Raji (cell line): ENCODE measurements around the gene PLXNA4.

ENCODE experiments used
- POLR2A ChIP-seq: IDR thresholded peaks from 2 replicates; pipeline ENCODE4 v1.6.1; 2011; ENCODE audit warnings: low read depth, low read length, control low read depth; ENCODE audit not compliant: insufficient read depth

The PLXNA4 gene

DNA sequence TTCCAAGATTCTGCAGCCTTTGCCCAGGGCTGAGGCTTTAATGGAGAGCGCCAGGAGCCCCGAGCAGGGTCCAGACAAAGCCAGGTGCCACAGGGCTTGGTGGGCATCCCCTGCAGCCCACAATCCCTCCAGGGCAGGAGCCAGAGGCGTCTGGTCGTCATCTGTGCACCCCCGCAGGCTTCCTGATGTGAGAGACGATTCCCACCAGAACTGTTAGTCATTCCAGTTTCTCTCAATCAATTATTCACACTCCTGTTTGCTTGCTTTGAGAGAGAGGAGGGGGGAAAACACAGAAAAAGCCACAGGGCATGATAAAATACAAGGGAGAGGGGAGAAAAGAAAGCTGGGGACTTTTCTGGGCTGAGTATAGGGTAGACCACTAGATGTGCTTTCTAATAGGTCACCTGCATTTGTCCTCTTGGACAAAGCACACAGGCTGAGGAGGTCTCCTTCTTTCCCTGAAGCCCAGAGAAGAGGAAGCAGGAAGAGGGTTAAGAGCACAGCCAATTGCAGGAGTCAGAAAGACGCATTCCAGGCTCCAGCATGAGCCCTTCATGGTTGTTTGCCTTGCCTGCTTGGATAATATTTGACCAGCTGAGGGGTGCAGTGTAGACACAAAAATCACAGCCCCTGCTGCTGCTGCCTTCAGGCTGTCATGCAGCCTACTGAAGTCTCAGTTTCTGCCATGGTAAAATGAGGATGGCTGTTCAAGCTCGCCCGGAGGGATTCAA is 194.4 kb downstream of the PLXNA4 start:
- TF ChIP-seq POLR2A = no peak

DNA sequence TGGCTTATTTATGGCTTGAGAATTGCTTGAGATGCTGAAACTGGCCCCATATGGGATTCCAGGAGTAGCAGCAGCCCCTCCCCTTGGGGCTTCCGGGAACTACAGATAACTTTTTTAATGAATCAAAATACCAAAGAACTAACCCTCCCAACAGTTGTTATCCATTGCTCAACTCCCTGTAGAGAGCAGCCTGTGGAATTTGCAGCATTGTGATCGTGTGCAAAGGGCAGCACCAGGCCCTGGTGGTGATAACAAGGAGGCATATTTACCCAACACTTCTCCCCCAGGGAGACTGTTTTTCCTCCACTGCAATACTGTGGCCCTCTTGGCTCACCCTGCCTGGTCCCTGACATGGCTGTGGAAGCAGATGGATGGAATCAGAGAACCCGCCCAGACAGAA is 196.2 kb downstream of the PLXNA4 start:
- no peak for TF ChIP-seq POLR2A

DNA sequence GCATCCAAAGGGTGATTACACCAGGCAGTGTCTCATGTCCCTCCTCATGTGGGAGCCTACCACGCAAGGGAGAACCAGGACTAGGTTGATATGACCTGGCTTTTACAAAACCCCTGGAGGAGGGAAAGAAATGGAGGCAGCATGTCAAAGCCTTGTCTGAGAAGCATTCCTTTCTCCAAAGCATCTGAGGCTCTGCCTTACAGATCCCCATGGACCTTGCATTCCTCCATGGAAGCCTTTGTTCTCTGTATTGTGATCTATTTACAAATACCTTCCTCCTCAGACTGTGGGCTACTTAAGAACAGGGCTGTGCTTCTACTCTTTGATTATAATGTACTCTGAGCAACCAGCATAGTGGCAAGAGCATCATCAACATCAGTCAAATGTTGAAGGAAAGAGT is 197.0 kb downstream of the PLXNA4 start:
- TF ChIP-seq POLR2A = no peak

DNA sequence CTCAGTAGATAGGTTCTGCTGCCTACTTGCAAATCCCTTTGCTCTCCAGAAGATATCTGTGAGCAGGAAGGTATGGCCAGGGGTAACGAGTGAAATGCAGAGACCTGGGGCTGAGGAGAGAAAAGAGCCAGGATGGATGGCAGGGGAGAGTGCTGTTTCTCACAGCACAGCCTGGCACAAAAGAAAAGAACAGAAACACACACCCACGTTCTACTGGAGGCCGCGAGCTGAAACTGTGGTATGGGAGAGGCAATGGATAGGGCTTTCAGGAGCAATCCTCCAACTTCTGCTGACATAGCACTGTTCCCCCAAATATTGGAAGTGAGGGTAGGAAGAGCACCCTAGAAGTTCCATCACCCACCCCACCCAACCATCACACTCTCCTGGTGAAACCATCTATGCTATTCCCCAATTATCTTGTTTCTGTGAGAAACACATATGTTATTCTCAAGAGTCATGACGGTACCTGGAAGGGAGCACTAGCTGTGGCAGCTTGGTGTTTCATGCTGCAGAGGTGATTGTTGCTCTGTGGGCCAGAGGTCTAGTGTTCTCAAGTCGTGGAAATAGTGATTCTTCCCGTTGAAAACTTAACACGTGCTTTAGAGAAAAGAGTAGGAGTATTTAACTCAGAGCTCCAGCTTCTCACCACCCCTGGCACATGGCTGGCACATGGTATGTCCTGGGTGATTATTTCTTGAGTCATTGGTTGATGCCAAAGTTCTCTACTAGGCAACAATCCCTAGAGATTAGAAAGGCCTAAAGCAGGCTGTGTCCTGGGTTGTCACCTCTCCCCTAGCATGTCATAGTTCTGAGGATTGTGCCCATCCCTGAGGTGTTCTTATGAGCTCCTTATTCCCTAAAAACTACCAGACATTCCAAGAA is 198.3 kb downstream of the PLXNA4 start:
- no peak for TF ChIP-seq POLR2A

DNA sequence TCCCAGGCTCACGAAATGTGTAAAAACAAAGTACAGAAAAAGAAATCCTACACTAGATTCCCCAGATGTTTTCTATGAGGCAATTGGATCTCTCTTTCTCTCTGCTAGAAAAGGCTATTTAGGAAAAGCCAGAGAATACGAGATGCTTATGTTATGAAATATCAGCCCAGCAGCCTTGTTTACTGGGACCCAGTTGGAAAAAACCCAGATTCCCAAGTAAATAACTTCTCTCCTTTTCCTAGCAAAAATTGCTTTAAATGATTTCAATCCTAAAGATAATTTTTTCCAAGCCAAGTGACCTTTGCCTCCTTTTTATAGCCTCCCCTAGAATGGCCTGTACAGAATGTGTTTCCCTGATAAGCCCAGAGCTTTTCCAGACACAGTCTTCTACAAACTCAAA is 199.3 kb downstream of the PLXNA4 start:
- no peak for TF ChIP-seq POLR2A

DNA sequence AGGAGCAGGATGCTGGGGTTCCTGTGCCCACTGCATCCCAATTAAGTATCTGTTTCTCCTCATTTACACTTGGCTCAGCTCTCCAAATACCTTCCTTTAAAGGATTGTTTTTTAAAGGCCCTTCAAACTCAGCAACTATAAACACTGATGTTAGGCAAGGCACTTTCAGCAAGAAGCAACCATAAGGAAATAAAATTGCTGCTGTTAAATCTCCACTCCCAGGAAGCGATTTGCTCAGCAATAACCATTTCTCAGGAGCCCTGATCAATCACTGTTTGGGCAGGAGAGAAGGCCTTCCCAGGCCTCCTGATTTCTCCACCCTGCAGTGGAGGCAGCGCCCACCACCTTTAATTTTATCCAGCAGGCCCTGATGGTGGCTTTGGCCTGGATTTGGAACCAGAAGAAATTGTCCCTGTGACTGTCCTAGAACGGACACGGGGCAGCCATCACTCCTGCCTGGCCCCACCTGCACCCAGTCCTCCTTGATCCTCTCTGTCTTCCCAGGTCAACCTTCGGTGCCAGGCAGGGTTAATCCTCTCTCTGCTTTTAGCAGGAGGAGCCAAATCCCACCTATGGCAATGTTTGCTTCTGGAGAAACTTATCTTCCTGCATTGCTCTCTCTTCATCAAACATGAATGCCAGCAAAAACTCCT is 199.8 kb downstream of the PLXNA4 start:
- no peak for TF ChIP-seq POLR2A

DNA sequence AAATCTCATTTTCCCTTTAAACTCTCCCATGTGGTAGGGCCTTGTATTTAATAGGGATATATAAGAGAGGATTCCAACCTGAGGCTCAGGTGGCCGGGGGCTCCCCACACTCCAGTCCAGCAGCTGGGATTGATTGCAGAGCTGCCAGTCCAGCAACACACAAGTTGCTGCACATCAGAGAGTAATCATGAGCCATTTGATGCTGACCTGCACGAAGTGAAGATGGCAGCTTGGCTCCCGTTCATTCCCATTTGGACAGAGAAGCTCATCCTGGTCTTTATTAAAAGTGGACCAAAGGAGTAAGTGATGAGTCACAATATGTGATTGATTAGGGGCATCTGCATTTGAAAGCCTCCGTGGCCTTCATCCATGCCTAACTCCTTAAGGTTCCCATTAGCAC is 202.4 kb downstream of the PLXNA4 start:
- no peak for TF ChIP-seq POLR2A

DNA sequence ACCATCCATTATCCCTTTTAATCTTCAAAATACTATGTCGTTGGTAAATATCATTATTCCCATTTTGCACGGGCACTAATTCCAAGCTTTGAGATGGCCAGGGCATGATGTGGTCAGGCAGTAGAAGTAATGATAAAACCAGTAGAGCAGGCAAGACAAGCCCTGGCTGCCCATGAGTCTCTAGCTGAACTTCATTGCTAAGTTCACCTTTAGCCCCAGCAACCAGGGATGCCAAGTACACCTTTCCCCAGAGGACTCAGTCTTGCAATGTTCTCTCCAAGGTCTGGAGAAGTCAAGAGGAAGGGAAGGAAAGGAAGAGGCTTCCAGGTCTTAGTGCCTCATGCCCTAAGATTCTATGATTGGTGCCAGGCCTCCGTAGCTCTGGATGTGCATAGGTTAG is 203.2 kb downstream of the PLXNA4 start:
- TF ChIP-seq POLR2A = no peak

DNA sequence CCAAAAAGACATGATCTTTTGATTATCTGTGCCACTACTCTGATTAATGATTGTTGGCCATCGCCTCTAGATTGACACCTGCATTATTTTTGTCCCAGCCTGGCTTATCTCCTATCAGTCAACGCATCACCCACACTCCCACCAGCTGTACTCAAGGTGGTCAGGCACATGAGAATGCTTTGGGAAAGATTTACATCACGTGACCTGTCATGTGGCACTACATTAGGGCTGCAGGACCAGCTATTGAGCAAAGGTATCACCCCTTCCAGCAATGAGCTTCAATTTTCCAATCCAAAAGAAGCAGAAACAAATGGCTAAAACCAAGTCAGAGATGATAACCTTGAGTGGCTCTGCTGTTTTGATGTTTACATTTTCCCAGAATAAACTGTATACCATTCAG is 204.3 kb downstream of the PLXNA4 start:
- no peak for TF ChIP-seq POLR2A

DNA sequence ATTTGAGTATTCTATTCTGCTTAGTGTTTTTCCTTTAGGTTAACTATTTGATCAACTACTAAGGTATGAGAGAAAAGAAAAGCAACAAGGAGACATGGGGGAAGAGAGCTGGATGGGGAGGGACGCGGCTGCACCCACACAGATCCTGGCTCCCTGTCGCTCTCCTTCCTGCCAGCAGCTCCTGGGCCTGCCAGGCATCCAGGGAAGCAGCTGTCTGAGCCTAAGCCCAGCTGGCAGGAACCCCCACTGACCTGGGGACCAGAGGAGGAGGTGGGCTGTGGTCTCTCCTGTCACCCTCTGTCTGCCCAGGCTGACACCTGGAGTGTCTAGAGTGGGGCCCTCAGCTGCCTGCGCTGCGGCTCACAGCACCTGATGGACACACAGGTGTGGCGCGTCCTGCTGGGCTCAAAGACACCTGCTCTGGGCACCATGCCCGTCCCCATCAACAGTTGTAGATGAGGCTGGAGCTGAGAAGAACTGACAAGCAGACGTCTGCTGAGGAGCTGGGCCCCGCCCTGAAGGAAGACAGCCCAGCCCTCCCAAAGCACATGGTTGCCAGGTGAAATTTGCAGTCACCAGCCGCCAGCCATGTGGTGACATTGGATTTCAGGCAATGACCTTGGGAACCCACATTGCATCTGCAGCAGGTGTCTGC is 207.9 kb downstream of the PLXNA4 start:
- TF ChIP-seq POLR2A = no peak

DNA sequence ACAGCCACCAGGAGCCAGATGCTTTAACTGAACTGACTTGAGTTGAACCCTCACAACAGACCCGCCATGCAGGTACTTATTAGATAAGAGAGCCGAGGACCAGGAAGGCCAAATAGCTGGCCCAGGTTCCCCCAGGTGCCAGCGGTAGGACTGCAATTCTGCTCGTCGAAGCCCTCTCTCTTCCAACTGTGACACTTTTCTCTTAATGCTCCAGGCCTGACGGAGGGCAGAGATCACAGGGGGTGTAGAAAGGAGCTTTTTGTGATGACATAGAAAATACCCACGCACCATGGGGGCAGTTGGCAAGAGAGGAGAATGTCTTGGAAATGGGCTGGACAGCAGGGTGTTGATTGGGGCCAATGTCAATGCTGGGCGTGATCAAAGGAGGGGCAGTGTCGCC is 208.5 kb downstream of the PLXNA4 start:
- TF ChIP-seq POLR2A = no peak

DNA sequence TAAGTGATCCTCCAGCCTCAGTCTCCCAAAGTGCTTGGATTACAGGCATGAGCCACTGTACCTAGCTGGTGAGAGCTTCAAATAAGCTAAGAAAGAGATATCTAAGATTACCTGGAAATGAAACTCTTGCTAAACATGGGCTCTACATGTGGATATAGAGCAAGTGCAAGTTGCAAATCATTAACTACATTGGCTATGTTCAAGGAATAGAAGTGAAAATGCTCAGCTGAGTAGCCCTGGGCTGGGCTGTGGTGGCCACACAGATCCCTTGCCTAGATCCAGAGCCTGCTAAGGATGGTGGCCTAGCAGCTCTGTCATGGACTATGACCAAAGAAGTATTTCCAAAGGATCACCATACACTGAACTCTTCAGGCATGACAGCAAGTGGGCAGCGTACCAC is 209.3 kb downstream of the PLXNA4 start:
- TF ChIP-seq POLR2A = no peak

DNA sequence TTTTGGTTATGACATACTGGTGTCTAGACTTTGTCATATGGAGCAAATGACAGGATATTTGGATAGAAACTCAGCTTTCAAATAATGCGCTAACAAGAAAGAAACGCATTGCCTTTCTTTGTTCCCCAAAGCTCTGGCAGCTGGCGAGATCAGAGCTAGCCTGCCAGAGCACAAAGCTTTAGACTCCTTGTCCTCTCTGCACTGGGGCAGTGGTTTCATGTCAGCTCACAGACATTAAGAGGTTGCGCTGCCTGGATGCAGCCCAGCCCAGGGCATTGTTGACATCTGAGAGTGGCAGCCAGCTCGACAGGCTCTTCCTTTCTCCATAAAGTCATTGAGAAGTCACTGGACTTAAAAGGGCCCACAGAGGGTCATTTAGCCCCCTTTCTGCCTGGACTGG is 212.0 kb downstream of the PLXNA4 start:
- no peak for TF ChIP-seq POLR2A

DNA sequence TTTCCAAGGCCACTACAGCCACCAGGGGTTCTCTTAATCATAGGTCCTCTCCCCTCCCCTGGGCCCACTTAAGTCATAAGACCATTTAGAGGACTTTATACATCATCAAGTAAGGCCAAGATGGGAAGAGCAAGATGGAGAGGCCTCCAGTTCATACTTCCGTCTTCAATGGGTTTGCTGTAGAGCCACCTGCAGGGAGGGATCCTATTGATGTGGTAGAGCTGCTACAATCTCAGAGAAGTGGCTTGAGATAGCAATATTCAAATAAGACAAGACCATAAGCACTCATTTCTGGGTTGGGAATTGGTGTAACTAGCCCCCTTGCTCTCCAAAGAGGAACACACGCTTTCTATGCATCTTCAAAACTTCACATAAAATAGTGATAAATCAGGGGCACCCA is 214.2 kb downstream of the PLXNA4 start:
- no peak for TF ChIP-seq POLR2A

DNA sequence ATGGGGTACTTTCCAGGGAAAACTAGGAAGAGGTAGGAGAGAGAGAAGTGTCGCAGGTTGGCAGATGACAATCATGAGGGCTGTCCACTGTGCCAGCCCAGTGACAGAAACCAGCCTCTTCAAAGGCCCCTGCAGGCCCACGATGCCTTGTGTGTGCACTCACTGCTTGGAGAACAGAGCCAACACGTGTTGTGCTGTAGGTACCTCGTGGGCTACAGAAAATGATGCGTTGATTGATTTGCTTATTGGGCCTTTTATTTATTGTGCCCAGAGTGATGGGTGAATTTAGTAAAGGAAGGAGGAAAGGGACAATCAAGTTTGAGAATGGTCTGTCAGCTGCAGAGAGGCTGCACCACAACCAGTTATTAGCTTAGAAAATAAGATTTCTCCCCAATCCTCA is 215.1 kb downstream of the PLXNA4 start:
- no peak for TF ChIP-seq POLR2A
